HuH-7.5 (cell line): ENCODE data around the gene PWP1.

ENCODE experiments used
- DNase-seq: peaks from one replicate; pipeline ENCODE4 v3.0.0; 2011; ENCODE audit warnings: low spot score

Gene PWP1

GRCh38 chr12:107685360-107686248, at the start of gene PWP1:
Gene PWP1, plus strand, starts transcription at chr12:107685799. Its CDS starts 101 bp downstream, at chr12:107685900.
- DNase-seq = peak; percentile 90

GRCh38 chr12:107641154-107641553, 44.4 kb upstream of the PWP1 start:
- no peak for DNase-seq

- DNase-seq = no peak
Measured at GRCh38 chr12:107642240-107642639, 43.4 kb upstream of the PWP1 start.

GRCh38 chr12:107645630-107646333, 39.8 kb upstream of the PWP1 start:
- DNase-seq = no peak

- DNase-seq = no peak
Measured at GRCh38 chr12:107646436-107646835, 39.2 kb upstream of the PWP1 start.

GRCh38 chr12:107649661-107650061, 35.9 kb upstream of the PWP1 start:
- DNase-seq = no peak

GRCh38 chr12:107650977-107651376, 34.6 kb upstream of the PWP1 start:
- no peak for DNase-seq

- DNase-seq = no peak
Measured at GRCh38 chr12:107651571-107652449, 33.8 kb upstream of the PWP1 start.

GRCh38 chr12:107653519-107653918, 32.1 kb upstream of the PWP1 start:
- DNase-seq = no peak

GRCh38 chr12:107654873-107655272, 30.7 kb upstream of the PWP1 start:
- DNase-seq = no peak

- no peak for DNase-seq
Measured at GRCh38 chr12:107655281-107656065, 30.1 kb upstream of the PWP1 start.

- DNase-seq = no peak
Measured at GRCh38 chr12:107656302-107656701, 29.3 kb upstream of the PWP1 start.

GRCh38 chr12:107657133-107657532, 28.5 kb upstream of the PWP1 start:
- DNase-seq = no peak

GRCh38 chr12:107657621-107658020, 28.0 kb upstream of the PWP1 start:
- DNase-seq = no peak

GRCh38 chr12:107660235-107660634, 25.4 kb upstream of the PWP1 start:
- no peak for DNase-seq

- no peak for DNase-seq
Measured at GRCh38 chr12:107660861-107661415, 24.7 kb upstream of the PWP1 start.

- no peak for DNase-seq
Measured at GRCh38 chr12:107661830-107662229, 23.8 kb upstream of the PWP1 start.

GRCh38 chr12:107662484-107662883, 23.1 kb upstream of the PWP1 start:
- DNase-seq = no peak

GRCh38 chr12:107663277-107663676, 22.3 kb upstream of the PWP1 start:
- no peak for DNase-seq

GRCh38 chr12:107666009-107666408, 19.6 kb upstream of the PWP1 start:
- DNase-seq = no peak

GRCh38 chr12:107667464-107667863, 18.1 kb upstream of the PWP1 start:
- DNase-seq = no peak
